Activated CD8-positive, alpha-beta T cell treated with anti-CD3 and anti-CD28 coated beads, Interleukin-2, amount 10 ng/mL, durations not matched to agents 7 days and 5 days (primary cell): ENCODE data around the gene ZNF74. TPM values are rescaled to one million over a fixed set of nuclear protein-coding genes. Genes with fewer than 3 reads are reported as not detected.
A peak's percentile ranks its signal among the peaks of the same experiment; 100 is the strongest.

Experiments used
- ATAC-seq: fragments of 150-1000 bp; cut with Tn5 transposase; one replicate; pipeline ENCODE4 v1.10.0; 2021; ENCODE audit warnings: moderate library complexity
- CTCF ChIA-PET: fragments of 350-600 bp; sonication (Branson Sonifier 250); formaldehyde crosslinking; loops from one replicate; lab custom pipeline; 2021; ENCODE audit warnings: antibody characterized with exemption; lab: Charles Lee
- POLR2A ChIA-PET: fragments of 350-600 bp; sonication (Branson Sonifier 250); formaldehyde crosslinking; loops from one replicate; lab custom pipeline; 2021; ENCODE audit warnings: antibody characterized with exemption; lab: Charles Lee
- DNase-seq: peaks from one replicate; pipeline ENCODE4 v3.0.0-alpha.2; 2020
- H3K27ac Mint-ChIP-seq: one replicate; pipeline ENCODE4 v1.8.0; 2021; ENCODE audit warnings: mild to moderate bottlenecking, mixed read lengths
- H3K27me3 Mint-ChIP-seq: one replicate; pipeline ENCODE4 v1.8.0; 2021; ENCODE audit warnings: low read depth, mixed read lengths
- H3K36me3 Mint-ChIP-seq: one replicate; pipeline ENCODE4 v1.8.0; 2021; ENCODE audit warnings: low read depth, mixed read lengths
- H3K4me1 Mint-ChIP-seq: one replicate; pipeline ENCODE4 v1.8.0; 2021; ENCODE audit warnings: low read depth, mixed read lengths
- H3K4me3 Mint-ChIP-seq: one replicate; pipeline ENCODE4 v1.8.0; 2021; ENCODE audit warnings: mild to moderate bottlenecking, mixed read lengths
- H3K9me3 Mint-ChIP-seq: one replicate; pipeline ENCODE4 v1.8.0; 2022; ENCODE audit warnings: mixed read lengths; ENCODE audit not compliant: insufficient read depth
- total RNA-seq, 2 experiments: library from RNA; stranded (reverse); gene quantifications; one replicate each; pipeline ENCODE4 v1.2.3, GENCODE V29; 2021

The ZNF74 gene
- total RNA-seq, 2 experiments from 2014 or later = 9.2 to 12.6 TPM

DNA sequence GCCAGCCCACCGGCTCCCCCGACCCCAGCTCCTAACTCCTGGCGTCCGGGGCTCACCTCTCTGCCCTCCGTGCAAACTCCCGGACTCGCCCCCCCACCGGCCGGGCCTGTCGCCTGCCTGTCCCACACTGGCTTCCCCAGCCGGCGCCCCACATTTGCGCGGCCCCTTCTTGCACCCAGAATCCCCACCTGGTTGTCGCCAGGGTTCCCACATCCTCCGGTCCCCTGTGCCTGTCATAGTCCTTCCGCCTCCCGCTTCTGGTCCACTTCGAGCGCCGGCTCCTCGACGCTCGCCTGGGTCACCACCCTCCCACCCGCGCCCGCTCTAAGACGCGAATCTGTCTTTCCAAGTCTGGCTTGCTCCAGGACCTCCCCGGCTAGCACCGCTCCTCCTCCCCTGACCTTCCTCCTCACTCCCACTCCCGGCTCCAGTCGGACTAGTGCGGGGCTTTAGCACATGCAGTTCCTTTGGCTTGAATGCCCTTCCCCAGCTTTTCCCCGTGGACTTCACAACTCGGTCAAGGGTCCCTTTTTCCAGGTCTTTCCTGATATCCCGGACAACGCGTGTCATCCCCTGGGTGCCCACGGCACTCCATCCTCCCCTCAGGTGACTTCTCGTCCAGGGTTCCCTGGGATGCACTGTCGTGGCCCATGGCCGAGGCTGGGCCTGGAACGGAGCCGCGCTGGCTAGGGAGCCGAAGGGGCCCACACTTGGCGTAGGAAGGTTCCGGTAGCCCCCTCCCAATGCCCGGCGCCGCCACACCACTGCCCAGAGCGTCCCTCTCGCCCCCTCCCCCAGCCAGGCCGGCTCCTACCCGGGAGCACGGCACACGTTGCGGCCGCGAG, 43.0 kb downstream of the ZNF74 start:
- ATAC-seq = peak; percentile 7
- H3K36me3 Mint-ChIP-seq = no peaks in the 10 kb centered on the region
- H3K4me1 Mint-ChIP-seq = peaks cover 17% of the 10 kb centered on the region
- ChIA-PET POLR2A (no interaction called here), CTCF (interaction anchor here (1.5 to 3.4 kb wide), 2 partner anchors 19 kb away, joined by 5 to 13 read pairs; no protein-coding TSS in a partner anchor)
- H3K4me3 Mint-ChIP-seq = peak overlapping the region; percentile 1
- H3K27ac Mint-ChIP-seq = no peak overlapping the region
- H3K27me3 Mint-ChIP-seq = peaks cover 58% of the 10 kb centered on the region
- no peak for DNase-seq
- no peaks in the 10 kb centered on the region for H3K9me3 Mint-ChIP-seq

DNA sequence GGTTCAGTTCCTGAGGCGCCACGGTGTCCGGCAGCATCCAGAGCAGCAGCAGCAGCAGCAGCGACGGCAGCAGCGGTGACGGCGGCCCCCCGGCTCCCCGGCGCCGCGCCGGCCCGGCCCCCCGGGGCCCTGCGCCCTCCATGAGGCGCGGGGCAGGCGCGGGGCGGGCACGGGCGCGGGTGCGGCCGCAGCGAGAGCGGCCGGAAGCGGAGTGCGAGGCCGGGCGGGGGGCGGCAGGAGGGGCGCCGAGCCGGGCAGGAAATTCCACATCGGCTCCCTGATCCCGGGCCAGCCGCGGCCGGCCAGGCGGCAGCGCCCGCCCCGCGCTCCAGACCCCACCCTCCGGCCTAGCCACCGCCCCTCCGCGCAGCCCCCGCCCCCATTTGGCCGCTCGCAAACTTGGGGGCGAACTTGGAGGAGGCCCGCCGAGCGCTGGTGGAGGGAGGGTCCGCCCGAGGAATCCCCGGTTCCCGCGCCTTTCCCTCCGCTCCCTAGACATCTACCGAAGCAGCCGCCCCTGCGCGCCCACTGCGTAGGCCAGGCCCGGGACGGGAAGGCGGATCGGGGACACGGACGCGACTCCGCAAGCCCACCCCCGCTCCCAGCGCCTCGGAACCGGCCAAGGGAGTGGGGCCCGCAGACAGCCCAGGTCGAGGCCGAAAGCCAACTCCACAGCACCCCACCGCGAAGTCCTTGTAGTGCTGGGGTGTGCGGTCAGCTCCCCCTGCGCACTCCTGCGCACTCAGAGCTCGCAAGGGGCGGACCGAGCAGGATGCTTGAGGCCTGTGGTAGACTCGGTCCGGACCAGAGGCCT, 43.9 kb downstream of the ZNF74 start, which contains the start of gene SCARF2:
SCARF2 (minus strand) TSS at position 213 of the 814 bp plus-strand sequence; CDS start at position 142, 71 bp downstream.
- Mint-ChIP-seq H3K27ac (no peak within 1 kb of the TSS), H3K9me3 (no peaks in the 10 kb centered on the region), H3K4me3 (peak within 1 kb of the TSS; percentile 1), H3K4me1 (peaks cover 16% of the 10 kb centered on the region), H3K36me3 (peaks cover 3% of the 10 kb centered on the region), H3K27me3 (peaks cover 51% of the 10 kb centered on the region)
- ChIA-PET CTCF (no interaction called here), POLR2A (no interaction called here)
- DNase-seq (no peak), ATAC-seq (peak; percentile 42)

DNA sequence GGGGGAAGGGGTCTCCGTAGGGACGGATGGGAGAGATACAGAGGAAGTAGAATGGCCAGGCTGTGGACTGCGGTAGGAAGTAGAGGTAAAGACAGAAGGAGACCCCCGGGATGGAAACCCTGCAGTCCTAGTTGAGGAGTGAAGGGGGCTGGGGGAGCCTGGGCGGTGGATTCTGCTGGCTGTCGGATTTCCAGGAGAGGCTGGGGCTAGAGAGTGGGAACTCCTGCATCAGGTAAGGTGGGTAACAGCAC, 44.4 kb downstream of the ZNF74 start:
- peaks cover 16% of the 10 kb centered on the region for H3K4me1 Mint-ChIP-seq
- DNase-seq = no peak
- H3K27ac Mint-ChIP-seq = no peak overlapping the region
- ChIA-PET POLR2A (no interaction called here), CTCF (no interaction called here)
- peaks cover 7% of the 10 kb centered on the region for H3K36me3 Mint-ChIP-seq
- no peak for ATAC-seq
- no peak overlapping the region for H3K4me3 Mint-ChIP-seq
- H3K9me3 Mint-ChIP-seq = no peaks in the 10 kb centered on the region
- H3K27me3 Mint-ChIP-seq = peaks cover 46% of the 10 kb centered on the region

DNA sequence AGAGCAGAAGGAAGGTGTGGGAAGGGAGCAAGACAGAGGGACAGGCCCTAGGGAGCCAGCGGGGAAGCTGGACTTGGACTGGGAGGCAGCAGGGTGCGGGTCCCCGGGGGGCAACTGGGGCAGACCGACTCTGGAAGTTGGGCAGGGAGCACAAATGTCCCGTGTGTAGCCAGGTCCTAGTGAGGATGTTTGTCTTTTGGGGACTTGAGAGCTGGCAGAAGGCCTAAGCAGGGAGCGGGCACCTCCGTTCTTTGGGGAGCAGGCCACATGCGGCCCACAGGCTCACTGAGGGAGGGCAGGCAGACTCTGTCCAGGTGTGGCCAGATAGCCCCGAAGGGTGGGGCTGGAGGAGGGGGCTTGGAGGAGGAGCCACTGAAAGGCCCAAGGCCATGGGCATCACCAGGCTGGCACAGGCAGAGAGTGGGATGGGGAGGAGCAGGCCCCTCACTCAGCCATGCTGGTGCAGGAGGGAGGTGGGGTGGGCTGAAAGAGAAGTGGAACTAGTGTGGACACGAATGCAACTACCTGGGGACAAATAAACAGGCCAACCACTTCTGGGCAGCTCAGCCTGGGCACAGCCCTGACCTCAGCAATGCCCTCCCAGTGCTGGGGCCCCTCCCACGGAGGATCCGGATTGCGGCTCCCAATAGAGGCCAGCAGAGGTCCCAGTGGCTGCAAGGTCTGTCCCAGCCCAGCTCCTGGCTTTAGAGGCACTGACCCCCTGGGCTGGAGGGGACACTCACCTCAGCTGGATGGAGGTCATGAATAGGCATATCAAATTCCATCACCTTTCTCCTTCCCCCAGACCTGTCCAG, 44.9 kb downstream of the ZNF74 start:
- Mint-ChIP-seq H3K4me1 (peaks cover 16% of the 10 kb centered on the region), H3K4me3 (no peak overlapping the region), H3K27me3 (peaks cover 43% of the 10 kb centered on the region), H3K9me3 (no peaks in the 10 kb centered on the region), H3K27ac (no peak overlapping the region), H3K36me3 (peaks cover 7% of the 10 kb centered on the region)
- POLR2A ChIA-PET = no interaction called here
- no peak for DNase-seq
- CTCF ChIA-PET = no interaction called here
- no peak for ATAC-seq

DNA sequence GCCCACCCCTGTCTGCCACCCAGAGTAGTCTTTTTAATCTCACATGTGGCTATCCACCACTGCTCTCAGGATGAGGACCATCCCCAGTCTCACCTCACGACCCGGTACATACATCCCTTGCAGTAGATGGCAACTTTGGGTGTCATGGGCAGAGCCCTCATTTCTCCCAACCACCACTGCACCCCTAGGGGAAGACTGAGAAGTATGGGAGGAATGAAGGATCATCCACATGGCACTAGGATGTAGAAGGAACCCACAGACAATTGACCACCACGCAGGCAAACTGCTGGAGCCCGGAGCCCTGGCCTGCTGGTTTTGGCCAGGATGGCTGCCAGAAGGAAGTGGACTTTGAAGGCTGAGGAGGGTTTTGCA, 45.6 kb downstream of the ZNF74 start:
- CTCF ChIA-PET = no interaction called here
- Mint-ChIP-seq H3K4me3 (no peak overlapping the region), H3K4me1 (peaks cover 16% of the 10 kb centered on the region), H3K36me3 (peaks cover 10% of the 10 kb centered on the region), H3K9me3 (no peaks in the 10 kb centered on the region), H3K27me3 (peaks cover 37% of the 10 kb centered on the region), H3K27ac (no peak overlapping the region)
- no peak for DNase-seq
- ATAC-seq = no peak
- POLR2A ChIA-PET = no interaction called here

DNA sequence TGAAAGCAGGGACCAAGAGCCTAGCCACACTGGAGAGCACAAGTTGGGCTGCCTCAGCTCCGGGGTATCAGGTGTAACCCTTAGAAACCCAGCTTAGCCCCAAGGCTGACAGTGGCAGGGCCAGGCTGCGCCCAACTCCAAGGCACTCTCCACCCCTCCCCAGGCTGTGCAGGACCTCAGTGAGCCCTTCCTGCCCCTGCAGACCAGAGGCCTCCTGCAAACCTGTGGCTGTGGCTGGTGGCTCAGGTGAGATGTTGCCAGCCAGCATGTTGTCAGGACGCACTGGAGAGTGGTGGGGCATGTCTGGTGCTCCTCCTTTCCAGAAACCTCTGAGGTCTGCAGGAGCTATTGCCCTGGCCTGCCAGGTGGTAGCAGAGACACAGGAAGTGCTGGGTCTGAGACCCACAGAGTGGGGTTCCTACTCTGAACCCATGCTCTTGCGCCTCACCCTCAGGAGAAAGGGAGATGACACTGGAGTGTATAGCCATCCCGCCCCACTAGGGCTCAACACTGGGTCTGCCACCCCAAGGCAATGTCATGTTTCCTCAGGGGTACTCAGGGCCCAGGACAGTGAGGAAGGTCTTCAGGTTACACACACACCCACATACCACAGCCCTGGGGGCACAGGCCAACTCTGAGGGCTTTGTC, 46.1 kb downstream of the ZNF74 start:
- CTCF ChIA-PET = no interaction called here
- peaks cover 32% of the 10 kb centered on the region for H3K27me3 Mint-ChIP-seq
- no peak overlapping the region for H3K4me3 Mint-ChIP-seq
- POLR2A ChIA-PET = no interaction called here
- H3K9me3 Mint-ChIP-seq = no peaks in the 10 kb centered on the region
- peaks cover 16% of the 10 kb centered on the region for H3K4me1 Mint-ChIP-seq
- no peak overlapping the region for H3K27ac Mint-ChIP-seq
- no peak for ATAC-seq
- DNase-seq = no peak
- H3K36me3 Mint-ChIP-seq = peaks cover 14% of the 10 kb centered on the region

DNA sequence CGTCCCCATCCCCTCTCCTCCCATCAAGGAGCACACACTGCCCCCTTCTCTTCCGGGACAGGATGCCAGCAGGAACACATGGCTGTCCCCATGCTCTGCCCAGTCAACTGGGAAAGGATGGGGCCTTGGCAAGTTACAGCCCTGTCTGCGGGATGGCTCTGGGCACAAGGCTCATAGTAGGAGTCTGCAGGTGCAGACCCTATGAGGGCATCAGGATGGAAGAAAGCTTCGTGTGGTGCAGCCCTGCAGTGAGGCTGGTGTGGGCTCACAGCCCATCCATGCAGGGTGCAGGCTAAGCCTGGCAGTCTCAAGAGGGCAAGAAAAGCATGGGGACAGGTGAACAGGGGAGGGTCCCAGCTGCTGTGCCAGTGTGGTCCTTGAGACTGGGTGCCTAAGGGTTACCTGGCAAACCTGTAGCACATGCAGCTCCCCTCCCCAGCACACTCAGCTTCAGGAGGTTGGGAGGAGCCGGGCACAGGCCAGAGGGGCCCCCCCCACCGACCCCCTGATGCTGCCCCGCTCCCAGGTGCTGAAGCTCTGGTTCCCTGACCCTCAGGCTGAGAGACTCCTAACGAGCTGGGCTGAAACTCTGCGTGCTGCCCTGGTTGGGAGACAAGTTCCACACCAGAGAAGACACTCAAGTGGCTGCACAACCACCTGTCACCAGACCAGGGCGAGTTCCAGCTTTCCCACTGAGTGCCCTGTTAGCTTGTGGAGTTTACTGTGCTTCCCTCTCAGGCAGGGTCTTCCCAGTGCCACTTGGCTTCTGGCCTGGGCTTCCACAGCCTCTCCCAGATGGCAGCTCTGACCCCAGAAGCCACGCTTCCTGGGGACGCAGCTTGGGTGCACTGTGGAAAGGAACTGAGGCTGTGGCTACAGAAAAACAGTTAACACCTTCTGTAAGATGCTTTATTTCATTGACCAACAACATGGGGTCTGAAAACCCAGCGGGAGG, 47.0 kb downstream of the ZNF74 start:
- ATAC-seq (no peak), DNase-seq (no peak)
- H3K36me3 Mint-ChIP-seq = peaks cover 15% of the 10 kb centered on the region
- no peaks in the 10 kb centered on the region for H3K9me3 Mint-ChIP-seq
- peaks cover 16% of the 10 kb centered on the region for H3K4me1 Mint-ChIP-seq
- POLR2A ChIA-PET = no interaction called here
- no peak overlapping the region for H3K27ac Mint-ChIP-seq
- peaks cover 23% of the 10 kb centered on the region for H3K27me3 Mint-ChIP-seq
- CTCF ChIA-PET = interaction anchor here (1.0 kb wide), 1 partner anchor 13 kb away, joined by 3 read pairs; no protein-coding TSS in a partner anchor
- H3K4me3 Mint-ChIP-seq = no peak overlapping the region

DNA sequence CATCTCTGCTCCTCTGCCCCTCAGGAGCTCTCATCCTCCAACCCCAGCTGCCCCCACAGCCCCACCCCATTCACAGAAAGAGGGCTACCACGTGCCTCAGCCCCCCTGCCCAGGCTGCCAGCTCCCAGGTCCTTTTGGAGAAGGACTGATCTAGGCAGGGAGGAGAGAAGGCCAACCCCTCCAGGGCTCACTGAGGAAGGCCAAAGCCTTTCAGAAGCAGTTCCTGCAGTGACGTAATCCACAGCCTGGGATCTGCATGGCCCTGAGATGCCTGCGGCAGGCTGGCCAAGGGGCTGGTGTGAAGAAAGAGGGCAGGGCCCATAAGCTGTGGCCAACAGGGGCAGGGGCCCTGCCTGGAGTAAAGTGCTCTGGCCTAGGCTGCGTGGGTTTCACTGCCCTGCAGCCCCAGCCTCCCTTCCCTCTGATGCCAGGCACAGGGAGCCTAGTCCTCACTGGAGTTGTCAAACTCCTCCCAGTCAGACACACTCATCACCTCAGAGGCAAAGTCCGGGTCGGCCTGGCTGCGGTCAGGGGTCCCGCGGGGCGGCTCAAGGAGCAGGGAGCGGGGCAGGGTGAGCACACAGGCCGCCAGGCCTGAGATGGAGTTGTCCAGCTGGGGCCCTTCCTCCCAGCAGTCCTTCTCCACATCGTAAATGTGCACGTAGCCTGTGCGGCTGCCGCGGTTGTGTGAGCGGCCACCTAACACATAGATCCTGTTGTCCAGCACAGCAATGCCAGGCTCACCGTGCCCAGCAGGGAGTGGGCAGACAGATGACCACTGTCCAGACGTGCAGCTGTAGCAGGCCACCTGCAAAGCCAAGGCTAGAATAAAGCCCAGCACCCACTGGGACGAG, 47.9 kb downstream of the ZNF74 start:
- no peak for DNase-seq
- Mint-ChIP-seq H3K4me1 (peaks cover 13% of the 10 kb centered on the region), H3K27ac (no peak overlapping the region), H3K4me3 (no peak overlapping the region), H3K9me3 (no peaks in the 10 kb centered on the region), H3K36me3 (peaks cover 22% of the 10 kb centered on the region), H3K27me3 (peaks cover 18% of the 10 kb centered on the region)
- CTCF ChIA-PET = interaction anchor here (1.0 to 1.2 kb wide), 2 partner anchors 12 to 14 kb away, joined by 3 to 4 read pairs; no protein-coding TSS in a partner anchor
- ATAC-seq = no peak
- POLR2A ChIA-PET = no interaction called here

DNA sequence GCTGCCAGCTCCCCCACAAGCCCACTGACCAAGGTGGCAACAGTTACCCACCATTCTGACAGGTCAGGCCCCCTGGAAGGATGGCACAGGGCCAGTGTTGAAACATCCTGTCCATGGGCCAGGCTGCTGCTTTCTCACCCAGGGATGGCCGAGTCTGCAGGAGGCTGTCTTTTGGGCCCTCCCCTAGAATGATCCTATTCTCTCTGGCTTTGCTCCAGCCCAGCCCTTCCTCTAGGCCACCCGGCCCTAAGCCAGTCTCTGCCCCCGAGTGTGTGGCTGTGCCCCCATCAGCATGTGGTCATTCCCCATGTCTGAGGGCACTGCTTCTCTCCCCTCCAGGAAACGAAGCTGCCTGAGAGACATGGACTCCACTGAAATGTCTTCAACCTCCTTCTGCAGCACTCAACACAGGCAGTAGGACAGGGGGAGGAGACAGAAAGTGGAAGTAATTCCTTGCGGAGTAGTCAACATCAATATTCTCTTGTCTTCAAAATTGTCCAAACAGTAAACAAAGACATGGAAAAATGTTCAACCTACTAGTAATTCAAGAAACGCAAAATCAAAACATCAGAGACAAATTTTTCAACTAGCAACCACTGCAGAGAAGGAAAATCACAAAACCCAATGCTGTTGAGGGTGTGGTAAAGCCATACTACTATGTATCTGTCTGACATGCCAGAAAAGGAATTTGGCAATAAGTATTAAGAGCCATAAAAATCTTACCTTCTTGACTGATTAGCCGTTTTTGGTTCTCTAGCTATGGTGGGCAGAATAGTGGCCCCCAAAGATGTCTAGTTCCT, 48.7 kb downstream of the ZNF74 start:
- no peak overlapping the region for H3K4me3 Mint-ChIP-seq
- no peak for DNase-seq
- H3K27me3 Mint-ChIP-seq = peaks cover 12% of the 10 kb centered on the region
- no peak for ATAC-seq
- H3K4me1 Mint-ChIP-seq = peaks cover 7% of the 10 kb centered on the region
- no peak overlapping the region for H3K27ac Mint-ChIP-seq
- no peaks in the 10 kb centered on the region for H3K9me3 Mint-ChIP-seq
- H3K36me3 Mint-ChIP-seq = peaks cover 22% of the 10 kb centered on the region
- ChIA-PET CTCF (interaction anchor here (1.2 kb wide), 1 partner anchor 14 kb away, joined by 4 read pairs; no protein-coding TSS in a partner anchor), POLR2A (no interaction called here)
